Right lobe of liver (tissue), 6 donors: ENCODE data around the gene PROSER2. TPM values are rescaled to one million over a fixed set of nuclear protein-coding genes. Genes with fewer than 3 reads are reported as not detected.

Experiments
- ATAC-seq, 4 donors: fragments of 200-7000 bp; cut with Tn5 transposase; one replicate each; pipeline ENCODE4 v1.9.1; 2020; ENCODE audit warnings: mild to moderate bottlenecking in 4 of 4, moderate library complexity in 4 of 4
- DNase-seq, 3 donors: peaks; one replicate each; pipeline ENCODE4 v3.0.0-alpha.2; 2020
- H3K27ac ChIP-seq, 3 donors: fragments of 200-600 bp; one replicate each; pipeline ENCODE4 v1.8.0; 2022
- H3K27me3 ChIP-seq, 2 donors: fragments of 200-600 bp; one replicate each; pipeline ENCODE4 v1.8.0; 2022
- H3K36me3 ChIP-seq, 4 donors: fragments of 200-600 bp; sonication (generic) in 1 of 4; one replicate each; pipeline versions ENCODE4 v1.5.1 to v1.8.0; 2017 to 2022; ENCODE audit warnings: control low read depth in 1 of 4
- H3K4me1 ChIP-seq, 4 donors: fragments of 200-600 bp; sonication (generic) in 1 of 4; one replicate each; pipeline versions ENCODE4 v1.5.1 to v1.8.0; 2017 to 2022; ENCODE audit warnings: control low read depth in 1 of 4
- H3K4me3 ChIP-seq, 3 donors: fragments of 200-600 bp; one replicate each; pipeline ENCODE4 v1.8.0; 2022
- H3K9me3 ChIP-seq, 4 donors: fragments of 200-600 bp; sonication (generic) in 1 of 4; one replicate each; pipeline versions ENCODE4 v1.5.1 to v1.8.0; 2017 to 2022; ENCODE audit warnings: control low read depth in 1 of 4
- POLR2A ChIP-seq: fragments of 450-650 bp; IDR thresholded peaks from one replicate; pipeline ENCODE4 v1.6.1; 2017; ENCODE audit warnings: antibody characterized with exemption, mild to moderate bottlenecking
- WGBS: methylation state at CpG from one replicate; pipeline ENCODE4 v1.1.6; 2018; ENCODE audit warnings: low coverage, low lambda C conversion rate; ENCODE audit not compliant: insufficient coverage; ENCODE audit errors: missing lambda C conversion rate; 5-methylcytosine and 5-hydroxymethylcytosine counted together
- intact Hi-C, 2 donors: fragments of 100-400 bp; cut with DNase I; formaldehyde crosslinking; loops; one replicate each; pipeline versions ENCODE4 v1.11.2 to v1.14.1; 2022
- total RNA-seq, 6 experiments: library from RNA; depleted of rRNA in 2 of 6; stranded (reverse); fragments of >200 nt in 2 of 6; fragmentation: NEBNext Ultra II Directional in 3 of 6; extraction: Animal tissue kit (Norgen Biotek cat#: 25700) in 3 of 6; gene quantifications; one replicate each; pipeline versions ENCODE4 v1.1.0 to v1.2.4, GENCODE V29; 2016 to 2023
- TF ChIP-seq, protein P1 (sequence below), 4 donors: fragments of 200-600 bp in 3 of 4; fragments of 450-650 bp in 1 of 4; IDR thresholded peaks; one replicate each; pipeline versions ENCODE4 v1.5.1 to v1.8.0; 2016 to 2022; ENCODE audit warnings: antibody characterized with exemption in 4 of 4, mild to moderate bottlenecking in 2 of 4
- donor health status: DM: no; HTN: yes; CAD: no.
- donor health status: DM: no; HTN: no; CAD: no.
- donor health status: DM: no; HTN: no; CAD: no.
- donor health status: DM: no; HTN: yes; CAD: no.
- donor health status: DM: no; HTN: yes; CAD: no.

Gene PROSER2
- total RNA-seq, 6 experiments from 2014 or later, result 24.5 to 65.9 (median 26.8) TPM

DNA sequence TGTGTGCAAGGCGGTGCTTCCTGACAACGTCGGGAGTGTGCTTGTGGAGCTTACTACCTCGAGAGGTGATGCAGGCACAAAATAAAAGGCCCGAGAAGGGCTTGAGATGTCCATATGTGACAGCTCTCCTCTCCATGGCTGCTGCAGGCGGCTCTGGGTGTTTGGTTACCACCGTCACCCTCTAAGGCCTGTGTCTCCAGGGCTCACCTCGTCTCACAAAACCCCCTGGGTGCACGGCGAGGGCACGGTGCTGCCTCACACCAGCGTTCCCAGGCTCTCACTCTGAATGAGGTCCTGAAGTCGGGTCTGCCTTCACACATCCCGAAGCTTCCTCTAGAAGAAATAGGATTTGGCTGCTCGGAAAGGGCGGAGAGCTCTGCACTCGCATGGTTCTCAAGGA lies 32.9 kb downstream of the PROSER2 start:
- Histone ChIP-seq H3K36me3 (peaks cover 0 to 65% (median 27%) of the 10 kb centered on the region in 4 donors), H3K27ac (no peak overlapping the region), H3K27me3 (no peaks in the 10 kb centered on the region), H3K4me1 (no peaks in the 10 kb centered on the region), H3K9me3 (no peaks in the 10 kb centered on the region), H3K4me3 (no peak overlapping the region)
- intact Hi-C loops, result no loop called here
- peak in 1 of 4 donors; percentile 5 for ATAC-seq
- WGBS, result 93% methylated on average over 3 of the region's 17 CpGs
- TF ChIP-seq, protein P1, sequence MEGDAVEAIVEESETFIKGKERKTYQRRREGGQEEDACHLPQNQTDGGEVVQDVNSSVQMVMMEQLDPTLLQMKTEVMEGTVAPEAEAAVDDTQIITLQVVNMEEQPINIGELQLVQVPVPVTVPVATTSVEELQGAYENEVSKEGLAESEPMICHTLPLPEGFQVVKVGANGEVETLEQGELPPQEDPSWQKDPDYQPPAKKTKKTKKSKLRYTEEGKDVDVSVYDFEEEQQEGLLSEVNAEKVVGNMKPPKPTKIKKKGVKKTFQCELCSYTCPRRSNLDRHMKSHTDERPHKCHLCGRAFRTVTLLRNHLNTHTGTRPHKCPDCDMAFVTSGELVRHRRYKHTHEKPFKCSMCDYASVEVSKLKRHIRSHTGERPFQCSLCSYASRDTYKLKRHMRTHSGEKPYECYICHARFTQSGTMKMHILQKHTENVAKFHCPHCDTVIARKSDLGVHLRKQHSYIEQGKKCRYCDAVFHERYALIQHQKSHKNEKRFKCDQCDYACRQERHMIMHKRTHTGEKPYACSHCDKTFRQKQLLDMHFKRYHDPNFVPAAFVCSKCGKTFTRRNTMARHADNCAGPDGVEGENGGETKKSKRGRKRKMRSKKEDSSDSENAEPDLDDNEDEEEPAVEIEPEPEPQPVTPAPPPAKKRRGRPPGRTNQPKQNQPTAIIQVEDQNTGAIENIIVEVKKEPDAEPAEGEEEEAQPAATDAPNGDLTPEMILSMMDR (IDR thresholded peaks at IDR 0.05), result no peak
- TF ChIP-seq POLR2A, result no peak
- no peak for DNase-seq

DNA sequence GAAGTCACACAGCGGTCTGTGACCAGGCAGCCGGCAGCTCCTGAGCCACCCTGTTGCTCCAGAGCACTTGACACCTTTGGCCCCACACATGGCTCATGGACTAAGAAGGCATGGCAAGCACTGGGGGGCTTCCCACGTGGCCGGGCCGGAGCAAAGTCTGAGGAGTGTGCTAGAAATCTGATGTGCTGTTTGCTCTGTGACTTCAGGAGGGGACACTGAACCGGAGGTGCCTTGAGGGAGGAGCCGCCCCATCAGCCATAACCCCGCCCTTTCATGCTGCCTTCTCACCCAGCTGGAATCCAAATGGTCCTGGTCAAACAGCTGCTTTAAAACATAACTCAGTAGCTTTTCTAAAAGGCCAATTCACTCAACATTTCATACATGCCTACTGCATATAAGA lies 33.5 kb downstream of the PROSER2 start:
- Histone ChIP-seq H3K4me1 (no peaks in the 10 kb centered on the region), H3K27ac (no peak overlapping the region), H3K27me3 (no peaks in the 10 kb centered on the region), H3K4me3 (no peak overlapping the region), H3K9me3 (no peaks in the 10 kb centered on the region), H3K36me3 (peaks cover 0 to 60% (median 27%) of the 10 kb centered on the region in 4 donors)
- ATAC-seq (peak in 2 of 4 donors; percentile 31 to 39), DNase-seq (no peak)
- 67% methylated on average over 1 of the region's 8 CpGs for WGBS
- TF ChIP-seq, protein P1 (IDR thresholded peaks at IDR 0.05), result no peak
- no peak for TF ChIP-seq POLR2A
- intact Hi-C loops, result no loop called here

DNA sequence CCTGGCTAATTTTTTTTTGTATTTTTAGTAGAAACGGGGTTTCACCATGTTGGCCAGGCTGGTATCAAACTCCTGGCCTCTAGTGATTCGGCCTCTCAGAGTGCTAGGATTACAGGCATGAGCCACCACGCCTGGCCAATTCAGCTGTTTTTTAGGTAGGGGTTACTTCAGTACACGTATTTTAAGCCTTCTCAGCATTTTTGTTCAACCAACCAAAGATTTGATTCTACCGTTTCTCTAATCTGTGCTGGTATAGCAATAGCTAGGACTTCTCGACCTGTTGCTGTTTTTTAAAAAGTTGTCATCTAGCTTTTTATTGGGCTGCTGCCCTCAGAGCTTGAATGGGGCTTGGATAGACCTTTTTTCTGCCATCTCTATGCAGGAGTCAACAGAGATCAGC lies 34.9 kb downstream of the PROSER2 start:
- intact Hi-C loops, result no loop called here
- Histone ChIP-seq H3K4me1 (no peaks in the 10 kb centered on the region), H3K36me3 (peaks cover 0 to 56% (median 25%) of the 10 kb centered on the region in 4 donors), H3K27me3 (no peaks in the 10 kb centered on the region), H3K27ac (no peak overlapping the region), H3K9me3 (no peaks in the 10 kb centered on the region), H3K4me3 (no peak overlapping the region)
- ATAC-seq (peak in 1 of 4 donors; percentile 32), DNase-seq (no peak)
- no peak for TF ChIP-seq POLR2A
- TF ChIP-seq, protein P1 (IDR thresholded peaks at IDR 0.05), result no peak
- WGBS, result 18% methylated on average over 4 of the region's 6 CpGs

DNA sequence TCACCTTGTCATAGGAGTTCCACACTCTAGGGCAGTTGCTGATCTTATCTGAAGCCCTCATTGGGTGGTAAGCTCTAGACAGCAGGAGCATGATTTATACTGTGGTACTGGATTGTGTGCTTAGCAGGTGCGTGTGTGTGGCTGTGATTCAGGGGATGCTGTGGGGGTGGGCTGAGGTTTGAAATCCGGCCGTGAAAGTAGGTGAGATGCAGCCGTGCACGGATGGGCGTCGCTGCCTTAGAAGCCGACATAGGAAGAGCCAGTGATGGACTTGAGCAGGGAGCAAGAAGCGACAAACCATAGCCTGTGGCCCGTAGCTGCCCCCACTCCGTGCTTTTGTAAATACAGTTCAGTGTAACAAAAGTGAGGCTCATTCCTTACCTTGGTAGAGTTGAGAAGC lies 38.2 kb downstream of the PROSER2 start:
- Histone ChIP-seq H3K9me3 (no peaks in the 10 kb centered on the region), H3K4me3 (no peak overlapping the region), H3K36me3 (peaks cover 0 to 38% (median 15%) of the 10 kb centered on the region in 4 donors), H3K27me3 (no peaks in the 10 kb centered on the region), H3K4me1 (peaks cover 0 to 10% (median 4%) of the 10 kb centered on the region in 4 donors), H3K27ac (no peak overlapping the region)
- no CpG with 5 or more reads among the region's 11 CpGs for WGBS
- intact Hi-C loops, result no loop called here
- no peak for DNase-seq
- no peak for ATAC-seq
- no peak for TF ChIP-seq POLR2A
- TF ChIP-seq, protein P1 (IDR thresholded peaks at IDR 0.05), result no peak
